Measurements from ENCODE around the gene ARHGAP6. TPM values are rescaled to one million over a fixed set of nuclear protein-coding genes. Genes with fewer than 3 reads are reported as not detected.
A peak's percentile ranks its signal among the peaks of the same experiment; 100 is the strongest.

ARHGAP6 gene
- total RNA-seq, 1 experiment from 2014 or later, result 0.28 TPM

GRCh38 chrX:11429538-11430085, 236.1 kb downstream of the ARHGAP6 start:
- DNase-seq (ENCODE audit: low spot score), result no peak

DNA sequence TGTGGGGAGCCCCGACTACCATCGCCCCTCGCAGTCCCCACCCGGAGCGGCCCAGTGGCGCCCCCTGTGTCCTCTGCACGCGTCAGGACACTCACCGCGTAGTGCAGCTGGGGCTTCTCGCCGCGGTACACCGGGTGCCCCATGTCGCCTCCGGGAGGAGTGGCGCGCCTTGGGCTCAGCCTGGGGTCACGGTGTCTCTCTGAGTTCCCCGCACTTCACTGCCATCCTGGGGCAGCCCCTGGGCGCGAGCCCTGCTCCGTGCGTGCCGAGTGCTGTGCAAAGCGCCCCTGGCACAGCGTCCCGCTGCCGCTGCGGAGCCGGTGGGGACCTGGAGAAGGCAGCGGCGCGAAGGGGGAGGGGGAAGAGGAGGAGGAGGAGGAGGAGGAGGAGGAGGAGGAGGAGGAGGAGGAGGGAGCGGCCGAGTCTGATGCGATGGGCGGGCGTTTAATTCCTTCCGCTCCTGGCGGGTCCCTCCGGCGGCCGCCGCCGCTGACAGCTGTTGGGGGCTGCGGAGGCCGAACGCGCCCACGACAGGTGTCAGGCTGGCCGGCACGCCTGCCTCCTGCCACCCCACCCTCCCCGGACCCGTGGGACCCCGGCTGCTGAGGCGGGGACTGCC, 238.2 kb downstream of the ARHGAP6 start:
- DNase-seq (ENCODE audit: low spot score), result no peak

DNA sequence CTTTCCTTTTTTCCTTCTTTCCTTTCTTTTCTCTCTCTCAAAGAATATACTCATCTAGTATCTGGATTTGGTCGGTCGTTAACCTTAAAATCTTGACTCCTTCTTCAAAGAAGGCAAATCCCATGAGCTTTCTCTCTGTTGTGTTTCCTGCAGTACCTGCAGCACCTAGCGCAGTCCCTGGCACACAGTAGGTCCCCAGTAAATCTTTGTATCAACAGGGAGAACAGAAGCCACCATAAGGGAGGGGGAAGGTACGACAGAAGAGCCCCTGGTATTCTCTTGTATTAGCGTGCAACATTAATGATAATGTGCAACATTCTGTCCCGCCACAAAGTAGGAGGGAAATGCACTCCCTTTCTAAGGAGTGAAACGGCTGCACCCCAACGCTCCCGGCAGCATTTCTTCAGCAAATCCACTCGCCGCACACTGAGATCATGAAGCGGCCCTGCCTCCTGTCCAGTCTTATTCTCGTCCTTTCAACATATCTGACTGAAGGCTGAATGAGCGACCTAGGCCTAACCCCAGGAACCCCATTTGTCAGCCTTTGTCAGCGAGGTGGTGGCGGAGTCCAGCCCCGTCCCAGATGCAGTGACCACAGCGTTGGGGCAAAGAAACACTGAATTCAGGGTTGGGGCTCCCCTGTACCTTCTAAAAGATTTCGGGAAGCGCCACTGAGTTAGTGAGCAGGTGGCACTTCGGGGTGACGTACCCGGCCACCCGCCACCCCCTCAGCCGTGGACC, 238.8 kb downstream of the ARHGAP6 start:
- no peak for DNase-seq (ENCODE audit: low spot score)

- no peak for DNase-seq (ENCODE audit: low spot score)
Measured at GRCh38 chrX:11424903-11425674, 240.6 kb downstream of the ARHGAP6 start.

DNA sequence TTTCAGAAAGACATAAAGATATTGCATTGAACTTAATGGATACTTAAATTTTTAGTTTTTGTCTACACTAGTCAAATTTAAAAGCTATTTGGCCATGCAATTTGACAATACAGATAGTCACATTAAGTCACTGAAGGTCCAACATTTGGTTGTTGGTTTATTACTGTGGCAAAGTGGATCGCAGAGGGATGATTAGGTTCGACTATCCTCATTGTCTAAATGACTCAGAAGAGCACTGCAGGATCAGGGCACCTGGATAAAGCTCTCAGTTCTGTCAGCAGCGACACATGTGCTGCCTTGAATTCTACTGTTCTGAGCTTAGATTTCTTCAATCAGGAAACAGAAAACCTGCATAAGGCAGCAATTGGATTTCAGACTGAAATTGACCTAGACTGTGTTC, 241.8 kb downstream of the ARHGAP6 start:
- DNase-seq (ENCODE audit: low spot score), result no peak

- peak; percentile 85 for DNase-seq (ENCODE audit: low spot score)
Measured at GRCh38 chrX:11423362-11423818, 242.3 kb downstream of the ARHGAP6 start.

GRCh38 chrX:11422525-11422857, 243.2 kb downstream of the ARHGAP6 start:
- DNase-seq (ENCODE audit: low spot score), result no peak

GRCh38 chrX:11421805-11422524, 243.8 kb downstream of the ARHGAP6 start:
- no peak for DNase-seq (ENCODE audit: low spot score)

DNA sequence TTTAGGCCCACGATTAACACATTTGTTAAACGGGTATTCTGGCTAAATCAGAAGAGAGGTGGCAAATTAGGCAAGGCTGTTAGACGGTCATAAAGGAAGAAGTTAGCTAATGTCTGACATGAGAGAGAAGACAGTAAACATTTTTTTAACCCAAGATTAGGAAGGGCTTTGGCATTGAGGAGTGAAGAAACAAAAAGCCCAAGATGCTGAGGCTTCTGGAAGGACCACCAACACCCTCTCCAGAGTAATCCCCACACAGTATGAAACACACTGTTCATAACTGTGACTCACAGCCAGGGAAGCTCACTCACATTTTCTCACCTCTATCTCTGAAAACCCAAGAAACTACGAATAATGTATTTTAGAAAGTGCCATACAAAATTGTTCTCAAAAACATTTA, 244.9 kb downstream of the ARHGAP6 start:
- DNase-seq (ENCODE audit: low spot score), result no peak

DNA sequence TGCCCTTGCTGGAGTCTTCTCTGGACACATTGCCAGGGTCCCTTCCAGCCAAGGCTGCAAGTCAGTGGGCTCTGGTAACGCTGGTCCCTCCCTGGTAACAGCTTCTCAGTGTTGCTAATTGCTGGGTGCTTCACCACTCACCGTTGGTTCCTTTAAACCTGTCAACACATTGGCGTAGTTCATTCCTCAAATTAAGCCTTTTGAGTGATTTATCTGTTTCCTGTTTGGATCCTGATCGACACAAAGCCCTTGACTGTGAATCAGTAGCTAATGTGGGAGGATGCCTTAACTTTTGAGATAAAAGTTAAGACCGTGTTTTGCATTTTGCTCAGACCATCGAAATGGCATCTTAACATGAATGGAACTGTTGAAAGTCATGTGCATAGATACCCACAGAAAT, 246.6 kb downstream of the ARHGAP6 start:
- DNase-seq (ENCODE audit: low spot score), result no peak

GRCh38 chrX:11416600-11416999, 249.1 kb downstream of the ARHGAP6 start:
- no peak for DNase-seq (ENCODE audit: low spot score)

- no peak for DNase-seq (ENCODE audit: low spot score)
Measured at GRCh38 chrX:11414091-11414490, 251.6 kb downstream of the ARHGAP6 start.

DNA sequence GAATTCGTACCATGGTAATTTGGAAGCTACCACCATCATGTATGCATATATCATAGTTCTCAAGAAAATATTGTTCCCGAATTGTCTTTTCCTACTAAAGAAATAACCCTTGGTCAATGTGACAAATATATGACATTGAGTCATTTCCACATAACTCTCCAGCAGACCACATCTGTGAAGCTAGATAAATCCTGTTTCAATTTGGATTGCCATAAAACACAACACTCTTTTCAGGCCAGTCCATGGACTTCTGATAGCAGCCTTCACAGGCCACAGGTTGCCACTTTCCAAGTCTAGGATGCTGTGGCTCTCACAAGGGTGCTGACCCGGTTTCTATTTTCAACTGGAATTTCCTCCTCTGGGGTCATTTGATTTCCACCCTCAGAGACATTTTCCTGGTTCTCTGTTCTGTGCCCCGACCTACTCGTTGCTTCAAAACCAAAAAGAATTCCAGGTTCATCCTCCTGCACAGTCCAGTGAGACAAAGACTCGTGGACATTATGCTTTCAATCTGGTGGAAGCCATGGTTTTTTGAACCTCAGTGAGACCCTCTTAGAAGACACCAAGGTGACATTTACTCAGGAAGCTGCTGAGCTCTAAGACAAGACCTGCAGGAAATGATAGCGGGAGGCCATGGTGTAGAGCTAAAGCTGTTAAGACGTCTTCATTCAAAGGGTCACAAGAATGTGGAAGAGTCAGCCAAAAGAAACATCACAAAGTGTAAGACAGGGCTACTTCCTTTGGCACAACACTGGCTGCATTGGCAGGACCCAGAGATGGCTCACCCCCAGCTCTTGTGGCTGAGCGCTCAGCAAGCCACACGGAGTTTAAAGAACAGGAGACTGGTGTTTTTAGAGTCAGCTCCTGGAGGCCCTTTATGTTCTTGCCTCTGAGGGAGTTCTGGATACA, 252.8 kb downstream of the ARHGAP6 start:
- no peak for DNase-seq (ENCODE audit: low spot score)

- no peak for DNase-seq (ENCODE audit: low spot score)
Measured at GRCh38 chrX:11409957-11410356, 255.8 kb downstream of the ARHGAP6 start.

- no peak for DNase-seq (ENCODE audit: low spot score)
Measured at GRCh38 chrX:11408783-11409182, 256.9 kb downstream of the ARHGAP6 start.

GRCh38 chrX:11408109-11408405, 257.7 kb downstream of the ARHGAP6 start:
- DNase-seq (ENCODE audit: low spot score), result no peak

GRCh38 chrX:11407331-11408108, 258.2 kb downstream of the ARHGAP6 start:
- peak; percentile 9 for DNase-seq (ENCODE audit: low spot score)

- DNase-seq (ENCODE audit: low spot score), result no peak
Measured at GRCh38 chrX:11406109-11406765, 259.5 kb downstream of the ARHGAP6 start.

- no peak for DNase-seq (ENCODE audit: low spot score)
Measured at GRCh38 chrX:11403631-11404030, 262.1 kb downstream of the ARHGAP6 start.

DNA sequence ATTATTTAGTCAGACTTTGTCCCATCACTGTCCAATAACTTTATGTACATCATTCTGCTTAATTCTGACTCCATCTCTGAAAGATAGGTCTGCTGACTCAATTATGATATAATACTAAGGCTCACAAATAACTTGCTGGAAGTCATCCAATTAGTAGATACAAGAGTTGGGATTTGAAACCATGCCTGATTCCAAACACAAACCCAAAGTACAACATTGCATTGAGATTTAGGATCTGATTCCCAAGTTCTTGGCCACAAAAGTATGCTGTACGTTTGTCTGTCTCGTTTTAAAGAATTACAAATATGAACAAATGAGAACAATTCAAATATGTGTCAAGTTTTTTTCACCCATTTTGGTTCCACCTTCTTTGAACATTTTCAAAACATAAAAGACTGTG, 263.8 kb downstream of the ARHGAP6 start:
- DNase-seq (ENCODE audit: low spot score), result no peak

Data from A172 (cell line).